ENCODE data around the gene AMPD3.

Gene AMPD3

GRCh38 chr11:10506008-10506370 is 50.9 kb downstream of the AMPD3 start:
- no peak for DNase-seq

DNA sequence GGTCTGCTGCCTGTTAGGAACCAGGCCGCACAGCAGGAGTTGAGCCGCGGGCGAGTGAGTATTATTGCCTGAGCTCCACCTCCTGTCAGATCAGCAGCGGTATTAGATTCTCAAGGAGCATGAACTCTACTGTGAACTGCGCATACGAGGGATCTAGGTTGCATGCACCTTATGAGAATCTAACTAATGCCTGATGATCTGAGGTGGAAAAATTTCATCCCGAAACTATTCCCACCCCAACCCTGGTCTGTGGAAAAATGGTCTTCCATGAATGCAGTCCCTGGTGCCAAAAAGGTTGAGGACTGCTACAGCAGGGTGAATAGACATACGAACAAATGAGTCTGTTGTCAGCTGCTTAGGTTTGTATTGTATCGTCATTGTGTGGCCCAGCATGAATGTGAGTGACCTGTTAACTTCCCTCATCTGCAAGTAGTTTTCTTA is 56.1 kb downstream of the AMPD3 start:
- no peak for DNase-seq

GRCh38 chr11:10514202-10514601 is 59.1 kb downstream of the AMPD3 start:
- no peak for DNase-seq

GRCh38 chr11:10514709-10515108 is 59.6 kb downstream of the AMPD3 start:
- no peak for DNase-seq

DNA sequence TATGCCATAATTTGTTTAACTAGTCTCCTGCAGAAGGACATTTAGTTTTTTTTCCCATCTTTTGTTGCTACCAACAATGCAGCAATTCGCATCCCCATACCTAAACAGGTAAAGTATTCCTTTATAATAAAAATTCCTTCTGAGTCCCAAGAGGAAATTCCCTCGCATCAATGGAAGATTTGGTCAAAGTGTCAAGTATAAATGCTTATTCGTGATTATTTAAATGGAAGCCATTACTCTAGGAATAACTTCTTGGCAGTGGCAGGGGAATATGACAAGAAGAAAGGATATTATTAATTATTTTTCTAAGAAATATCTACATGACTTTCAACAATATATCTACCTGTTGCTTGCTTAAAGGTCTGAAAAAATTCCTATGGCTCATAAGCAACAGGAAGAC is 60.4 kb downstream of the AMPD3 start:
- DNase-seq, result no peak

DNA sequence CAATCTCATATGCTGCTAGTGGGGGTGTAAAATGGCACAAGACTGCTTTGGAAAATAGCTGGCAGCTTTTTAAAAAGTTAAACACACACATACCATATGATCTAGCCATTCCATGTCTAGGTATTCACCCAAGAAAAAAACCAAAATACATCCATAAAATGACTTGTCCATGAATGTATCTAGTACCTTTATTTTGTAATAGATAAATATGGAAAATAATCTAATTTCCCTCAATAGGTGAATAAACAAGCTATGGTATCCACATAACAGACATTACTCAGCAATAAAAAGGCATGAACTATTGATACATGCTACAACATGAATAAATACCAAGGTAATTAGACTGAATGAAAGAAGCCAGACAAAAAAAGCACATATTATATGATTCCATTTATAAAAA is 63.1 kb downstream of the AMPD3 start:
- DNase-seq, result no peak

DNA sequence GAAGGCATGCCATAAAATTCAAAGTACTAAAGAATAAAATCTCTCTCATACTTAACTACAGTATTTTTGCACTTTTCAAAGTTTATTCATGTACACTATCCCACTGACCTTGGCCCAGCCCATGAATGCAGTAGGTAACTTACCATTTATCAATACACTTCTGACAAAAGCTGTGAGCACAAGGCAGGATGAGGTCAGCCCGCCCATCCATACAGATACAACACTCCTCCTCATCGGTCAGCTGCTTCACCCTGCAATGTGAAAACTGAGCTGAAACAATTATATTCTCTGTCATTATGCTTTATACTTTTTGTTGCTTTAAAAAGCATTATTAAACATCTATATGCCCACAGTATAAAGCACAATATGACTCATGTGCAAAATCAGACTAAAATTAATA is 63.8 kb downstream of the AMPD3 start:
- no peak for DNase-seq

DNA sequence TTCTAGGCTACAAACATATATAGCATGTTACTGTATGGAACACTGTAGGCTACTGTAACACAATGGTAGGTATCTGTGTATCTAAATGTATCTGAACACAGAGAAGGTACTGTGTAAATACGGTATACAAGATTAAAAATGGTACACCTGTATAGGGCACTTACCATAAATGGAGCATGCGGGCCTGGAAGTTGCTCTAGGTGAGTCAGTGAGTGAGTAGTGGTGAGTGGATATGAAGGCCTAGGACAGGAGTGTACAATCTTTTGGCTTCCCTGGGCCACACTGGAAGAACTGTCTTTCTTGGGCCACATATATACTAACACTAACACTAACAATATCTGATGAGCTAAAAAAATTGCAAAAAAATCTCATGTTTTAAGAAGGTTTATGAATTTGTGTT is 64.6 kb downstream of the AMPD3 start:
- DNase-seq, result no peak

GRCh38 chr11:10520562-10520961 is 65.5 kb downstream of the AMPD3 start:
- no peak for DNase-seq

DNA sequence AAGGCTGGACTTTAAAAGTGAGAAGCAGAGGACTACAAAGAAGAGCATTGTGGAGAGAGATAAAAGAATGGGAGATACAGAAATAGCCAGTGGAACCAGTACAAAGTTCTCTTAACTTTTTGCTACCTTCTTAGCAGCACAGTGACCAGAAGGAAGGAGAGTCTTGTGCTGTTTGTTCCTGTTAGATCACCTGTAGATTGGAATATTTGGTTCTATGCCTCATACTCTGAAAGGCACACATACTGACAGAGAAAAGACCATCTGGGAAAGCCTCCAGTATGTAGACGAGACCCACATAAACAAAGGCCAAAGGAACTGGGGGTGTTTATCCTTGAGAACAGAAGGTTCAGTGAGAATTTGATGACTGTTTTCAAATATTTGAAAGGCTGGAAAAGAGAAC is 67.2 kb downstream of the AMPD3 start:
- DNase-seq, result no peak

- DNase-seq, result no peak
Measured at GRCh38 chr11:10522921-10523320, 67.9 kb downstream of the AMPD3 start.

DNA sequence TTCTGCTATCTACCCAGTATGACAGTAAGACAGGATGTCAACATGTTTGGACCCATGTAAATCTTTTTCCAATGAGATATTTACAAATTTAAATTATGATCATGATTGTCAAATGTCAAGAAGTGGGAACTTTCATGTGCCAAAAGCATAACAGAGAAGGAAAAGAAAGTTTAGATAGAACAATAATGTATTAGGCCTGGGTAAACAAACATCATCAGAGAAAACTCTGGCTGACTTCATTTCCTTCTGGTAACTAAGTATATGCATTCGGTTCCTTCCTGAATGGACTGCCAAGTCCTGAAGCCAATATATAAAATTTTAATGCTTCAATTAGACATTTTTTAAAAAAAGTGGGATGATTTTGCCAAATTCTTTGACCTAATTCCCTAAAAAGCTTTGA is 69.4 kb downstream of the AMPD3 start:
- DNase-seq, result no peak

- DNase-seq, result no peak
Measured at GRCh38 chr11:10526974-10527918, 72.2 kb downstream of the AMPD3 start.

- no peak for DNase-seq
Measured at GRCh38 chr11:10528121-10528520, 73.1 kb downstream of the AMPD3 start.

DNA sequence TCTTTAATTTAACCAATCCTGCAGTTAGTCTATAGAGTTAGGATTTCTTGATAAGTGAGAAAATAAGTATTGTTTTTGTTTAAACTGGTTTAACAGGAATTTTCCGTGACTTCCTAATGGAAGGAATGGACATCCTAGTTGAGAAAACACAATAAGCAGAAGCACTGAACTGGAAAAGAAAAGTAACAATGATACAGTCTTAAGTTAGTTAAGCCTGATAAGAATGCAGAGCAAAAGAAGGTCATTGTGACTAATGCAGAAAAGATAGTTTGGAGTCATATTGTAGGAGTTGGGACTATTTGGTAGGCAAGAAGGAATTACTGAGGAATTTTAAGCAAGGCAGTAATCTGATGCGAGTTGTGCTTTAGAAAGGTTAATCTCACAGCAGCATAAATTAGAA is 74.2 kb downstream of the AMPD3 start:
- DNase-seq, result no peak

- no peak for DNase-seq
Measured at GRCh38 chr11:10532526-10532925, 77.5 kb downstream of the AMPD3 start.

GRCh38 chr11:10533323-10533722 is 78.3 kb downstream of the AMPD3 start:
- DNase-seq, result no peak

GRCh38 chr11:10534316-10534715 is 79.3 kb downstream of the AMPD3 start:
- no peak for DNase-seq

- no peak for DNase-seq
Measured at GRCh38 chr11:10537600-10537999, 82.5 kb downstream of the AMPD3 start.

DNA sequence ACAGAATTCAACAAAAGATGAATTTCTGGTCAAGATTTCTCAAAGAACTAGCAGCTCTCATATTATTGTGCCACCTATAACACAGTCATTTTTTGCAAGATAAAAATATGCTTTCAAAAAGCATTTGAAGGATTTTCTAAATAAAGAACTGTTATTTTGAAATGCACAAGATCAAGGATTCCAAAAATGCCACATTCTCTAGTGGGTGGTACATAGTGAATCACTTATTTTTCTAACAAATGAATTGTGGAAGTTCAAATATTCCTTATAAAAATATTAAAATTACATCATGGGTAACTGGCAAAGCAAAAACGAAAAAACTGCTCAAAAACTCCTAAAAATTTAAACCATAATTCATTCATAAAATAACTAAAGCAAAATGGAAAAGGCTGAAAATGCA is 83.9 kb downstream of the AMPD3 start:
- no peak for DNase-seq

GRCh38 chr11:10539339-10539738 is 84.3 kb downstream of the AMPD3 start:
- DNase-seq, result no peak

DNA sequence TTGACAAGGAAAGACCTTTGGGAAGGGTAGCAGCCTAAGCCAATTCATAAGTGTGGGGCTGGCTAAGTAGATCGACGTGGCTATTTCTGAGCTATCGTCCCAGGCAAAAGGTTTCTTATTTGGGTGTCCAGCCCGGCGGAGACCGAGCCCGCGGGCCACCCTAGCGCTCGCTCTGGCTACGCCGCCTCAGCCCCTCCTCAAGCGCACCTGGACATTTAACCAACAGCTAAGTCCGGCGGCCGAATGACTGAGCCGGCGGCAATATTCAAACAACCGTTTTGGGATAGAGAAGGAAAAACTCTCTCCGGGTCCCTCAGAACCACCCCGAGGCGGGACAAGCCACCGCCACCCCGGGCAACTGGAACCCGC is 85.5 kb downstream of the AMPD3 start:
- no peak for DNase-seq

GRCh38 chr11:10540915-10541560 is 86.0 kb downstream of the AMPD3 start, which contains the start of gene RNF141:
Gene RNF141 (minus strand): TSS chr11:10541187. CDS start chr11:10534158, 7,029 bp downstream.
- peak; percentile 98 to 99 for DNase-seq

DNA sequence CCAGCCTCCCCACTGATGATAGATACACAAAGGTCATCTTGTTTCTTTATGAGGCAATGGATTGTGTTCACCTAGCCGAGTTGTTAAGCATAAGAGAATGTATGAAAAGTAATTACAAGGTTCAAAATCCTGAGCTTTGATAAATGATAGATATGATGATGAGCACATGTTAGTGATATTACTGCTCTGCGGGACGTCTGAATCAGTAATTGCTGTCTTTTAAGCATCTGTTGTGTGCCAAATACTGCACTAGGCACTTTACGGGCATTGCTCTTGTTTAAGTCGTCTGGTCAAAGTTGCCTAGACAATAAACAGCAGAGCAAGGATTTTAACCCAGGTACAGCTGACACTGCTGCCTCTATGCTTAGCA is 86.5 kb downstream of the AMPD3 start:
- DNase-seq, result no peak

Data from stimulated activated CD4-positive, alpha-beta T cell treated with anti-CD3 and anti-CD28 coated beads, Interleukin-2, amount 100 ng/mL, for 24 hours (primary cell).